DND-41 (cell line): ENCODE results near the gene XYLT1.

ENCODE experiments used
- ATAC-seq: fragments of 200-7000 bp; cut with Tn5 transposase; 3 replicates; pipeline ENCODE4 v1.9.1; 2021; ENCODE audit warnings: low read depth; ENCODE audit not compliant: insufficient read depth
- DNase-seq: peaks from one replicate; pipeline ENCODE4 v3.0.0-alpha.2; 2020
- H2AFZ ChIP-seq: 2 replicates; pipeline ENCODE4 v1.6.0; 2012; ENCODE audit warnings: low read depth, low read length
- H3K27ac ChIP-seq: 2 replicates; pipeline ENCODE4 v1.5.1; 2012; ENCODE audit warnings: low read length, inconsistent platforms
- H3K27me3 ChIP-seq: fragments of 200-600 bp; sonication (generic); 2 replicates; pipeline ENCODE4 v1.6.0; 2012; ENCODE audit warnings: low read length, mild to moderate bottlenecking, inconsistent platforms; ENCODE audit not compliant: insufficient read depth, poor library complexity
- H3K36me3 ChIP-seq: 2 replicates; pipeline ENCODE4 v1.5.1; 2012; ENCODE audit warnings: low read length, inconsistent platforms; ENCODE audit not compliant: insufficient read depth
- H3K4me1 ChIP-seq: 2 replicates; pipeline ENCODE4 v1.5.1; 2012; ENCODE audit warnings: mild to moderate bottlenecking, low read length; ENCODE audit not compliant: insufficient read depth
- H3K4me2 ChIP-seq: 2 replicates; pipeline ENCODE4 v1.6.0; 2012; ENCODE audit warnings: mild to moderate bottlenecking, moderate library complexity, low read length, inconsistent platforms; ENCODE audit not compliant: insufficient read depth
- H3K4me3 ChIP-seq, 2 experiments: fragments of 200-600 bp in 1 of 2; shearing (Covaris generic) in 1 of 2; 2 replicates each; pipeline ENCODE4 v1.5.1; 2012 to 2016; ENCODE audit warnings: inconsistent platforms in 2 of 2, low read length in 2 of 2, mild to moderate bottlenecking in 2 of 2, low read depth in 1 of 2, moderate library complexity in 1 of 2
- H3K79me2 ChIP-seq: 2 replicates; pipeline ENCODE4 v1.6.0; 2012; ENCODE audit warnings: low read length, inconsistent platforms; ENCODE audit not compliant: insufficient read depth
- H3K9ac ChIP-seq: 2 replicates; pipeline ENCODE4 v1.6.0; 2012; ENCODE audit warnings: low read depth, mild to moderate bottlenecking, inconsistent platforms, low read length, moderate library complexity
- H3K9me3 ChIP-seq: 2 replicates; pipeline ENCODE4 v1.5.1; 2012; ENCODE audit warnings: low read length, moderate library complexity, mild to moderate bottlenecking, inconsistent platforms; ENCODE audit not compliant: insufficient read depth, severe bottlenecking
- H4K20me1 ChIP-seq: 2 replicates; pipeline ENCODE4 v1.6.0; 2012; ENCODE audit warnings: low read length; ENCODE audit not compliant: insufficient read depth
- CTCF ChIP-seq: IDR thresholded peaks from 2 replicates; pipeline ENCODE4 v1.5.1; 2012; ENCODE audit warnings: borderline replicate concordance, low read length, moderate library complexity, mild to moderate bottlenecking; ENCODE audit not compliant: poor library complexity, severe bottlenecking; ENCODE audit errors: extremely low read depth
- EZH2 ChIP-seq: IDR thresholded peaks from 3 replicates; pipeline ENCODE4 v1.6.1; 2012; ENCODE audit warnings: borderline replicate concordance, low read depth, mild to moderate bottlenecking, moderate library complexity, low read length, inconsistent platforms; ENCODE audit not compliant: severe bottlenecking

The XYLT1 gene

DNA sequence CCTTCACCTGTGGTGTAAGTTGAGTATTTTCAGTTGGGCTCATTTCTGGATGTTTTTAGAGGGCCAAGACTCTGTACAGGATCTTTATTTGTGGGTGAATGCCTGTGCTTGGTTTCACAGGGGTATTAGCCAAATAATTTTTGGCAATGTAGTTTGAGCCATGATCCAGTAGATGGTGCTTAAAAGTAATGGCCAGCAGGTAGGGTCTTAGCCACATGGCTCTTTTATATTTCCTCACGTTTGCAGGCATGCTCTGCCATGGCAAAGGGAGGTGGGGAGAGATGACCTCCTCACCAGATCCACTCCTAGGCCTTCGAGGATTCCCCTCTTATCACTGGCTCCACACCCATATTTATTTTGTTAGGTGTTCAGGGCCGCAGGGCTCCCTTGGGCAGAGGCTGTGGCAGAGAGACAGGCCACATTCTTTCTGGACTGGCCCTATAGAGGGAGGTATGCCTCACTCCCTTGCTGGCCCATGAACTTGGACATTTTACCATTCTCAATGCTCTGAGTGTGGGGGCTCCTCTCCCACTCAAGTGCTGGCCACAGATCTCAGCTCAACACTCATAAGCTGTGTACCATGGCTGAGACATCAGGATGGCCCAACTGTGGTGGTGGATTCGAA lies 417.1 kb downstream of the XYLT1 start:
- Histone ChIP-seq H3K9me3 (no peaks in the 10 kb centered on the region), H4K20me1 (no peaks in the 10 kb centered on the region), H3K79me2 (no peaks in the 10 kb centered on the region), H3K9ac (no peak overlapping the region), H3K36me3 (no peaks in the 10 kb centered on the region), H3K4me2 (no peak overlapping the region), H3K4me3 (no peak overlapping the region), H3K4me1 (no peaks in the 10 kb centered on the region), H3K27me3 (no peaks in the 10 kb centered on the region), H3K27ac (no peak overlapping the region), H2AFZ (no peak overlapping the region)
- no peak for DNase-seq
- TF ChIP-seq CTCF = no peak
- TF ChIP-seq EZH2 = no peak
- no peak for ATAC-seq
